ENCODE measurements around the gene PRKAR2B.

- no peak for TF ChIP-seq POLR2A (IDR thresholded peaks at IDR 0.05)
- no peak for TF ChIP-seq CTCF (IDR thresholded peaks at IDR 0.05)
Measured at GRCh38 chr7:107152011-107152410, 107.5 kb downstream of the PRKAR2B start.

All from Peyer's patch (tissue), 4 donors.